HL-60 (cell line): ENCODE results near the gene NMT1.

Source experiments
- CTCF ChIP-seq: IDR thresholded peaks from one replicate; pipeline ENCODE4 v1.5.1; 2011; ENCODE audit warnings: low read length, control low read depth, inconsistent platforms; ENCODE audit not compliant: insufficient read depth
- POLR2AphosphoS5 ChIP-seq: IDR thresholded peaks from 2 replicates; pipeline ENCODE4 v1.6.1; 2012; ENCODE audit warnings: low read depth
- REST ChIP-seq: IDR thresholded peaks from 2 replicates; pipeline ENCODE4 v1.6.1; 2012; ENCODE audit warnings: low read depth; ENCODE audit not compliant: insufficient replicate concordance

- TF ChIP-seq CTCF = no peak
- TF ChIP-seq POLR2AphosphoS5 = no peak
- no peak for TF ChIP-seq REST
Observed at GRCh38 chr17:45031231-45032173, 29.6 kb upstream of the NMT1 start.
